ENCODE measurements around the gene MMP21. TPM values are rescaled to one million over a fixed set of nuclear protein-coding genes. Genes with fewer than 3 reads are reported as not detected.

MMP21 gene
- under 1 TPM; 0.24 to 0.49 (median 0.36) TPM for polyA plus RNA-seq (ENCODE audit: insufficient read length in 4 of 4)

- DNase-seq (ENCODE audit: low read depth in 4 of 4, low spot score in 3 of 4) = no peak
Observed at GRCh38 chr10:125775491-125776106, at the start of gene MMP21. MMP21 (minus strand) TSS chr10:125775821; CDS start chr10:125775821, 0 bp downstream.

DNA sequence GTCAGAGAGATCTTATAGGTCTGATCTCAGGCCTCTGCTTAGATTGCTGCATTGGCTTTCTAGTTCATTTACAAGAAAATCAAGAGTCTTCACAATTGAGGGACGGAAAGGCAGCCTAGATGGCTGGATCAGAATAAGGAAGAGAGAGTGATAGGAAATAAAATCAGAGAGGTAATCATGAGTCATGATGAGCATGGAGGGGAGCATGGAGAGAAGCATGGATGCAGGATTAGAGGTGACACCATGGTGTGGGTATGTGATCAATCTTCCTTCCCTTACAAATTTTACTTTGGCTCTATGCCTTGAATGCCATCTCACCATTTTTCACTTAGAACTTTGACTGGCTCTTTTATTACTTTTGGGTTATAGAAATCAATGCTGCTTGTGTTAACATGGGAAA, 49.1 kb upstream of the MMP21 start:
- no peak for DNase-seq (ENCODE audit: low read depth in 4 of 4, low spot score in 3 of 4)

DNA sequence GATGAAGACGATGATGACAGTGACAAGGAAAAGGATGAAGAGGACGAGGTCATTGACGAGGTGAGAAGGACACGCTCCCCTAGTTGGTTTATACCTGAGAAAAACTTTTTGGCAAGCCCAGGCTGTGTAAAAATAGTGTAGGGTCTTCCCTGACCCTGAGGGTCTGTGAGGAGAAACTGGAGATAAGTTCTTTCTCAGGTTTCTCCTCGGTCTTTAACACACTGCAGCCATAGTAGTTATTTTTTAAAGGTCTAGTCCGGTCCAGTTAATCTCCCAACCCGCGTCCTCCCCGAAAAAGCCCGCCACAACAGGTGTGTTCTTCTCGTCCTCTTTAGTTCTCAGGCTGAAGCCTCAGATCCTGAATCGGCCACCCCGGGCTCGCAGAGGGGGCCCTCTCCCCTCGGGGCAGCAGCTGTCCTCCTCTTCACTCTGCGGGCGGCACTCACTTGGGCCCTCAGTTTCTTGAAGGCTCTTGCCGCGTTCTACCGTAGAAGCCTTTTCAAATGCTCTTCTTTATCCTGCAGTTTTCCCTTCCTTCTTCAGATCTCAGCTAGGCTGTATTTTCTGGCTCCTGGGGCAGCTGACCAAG, 48.1 kb upstream of the MMP21 start:
- no peak for DNase-seq (ENCODE audit: low read depth in 4 of 4, low spot score in 3 of 4)

- DNase-seq (ENCODE audit: low read depth in 4 of 4, low spot score in 3 of 4) = peak; percentile 80 to 92 (median 84)
Observed at GRCh38 chr10:125822878-125823662, 47.4 kb upstream of the MMP21 start, which contains the start of the genes BCCIP and UROS. BCCIP (plus strand) TSS chr10:125823546; CDS start chr10:125823558, 12 bp downstream. UROS (minus strand) TSS chr10:125823258; CDS start chr10:125816499, 6,759 bp downstream.

DNA sequence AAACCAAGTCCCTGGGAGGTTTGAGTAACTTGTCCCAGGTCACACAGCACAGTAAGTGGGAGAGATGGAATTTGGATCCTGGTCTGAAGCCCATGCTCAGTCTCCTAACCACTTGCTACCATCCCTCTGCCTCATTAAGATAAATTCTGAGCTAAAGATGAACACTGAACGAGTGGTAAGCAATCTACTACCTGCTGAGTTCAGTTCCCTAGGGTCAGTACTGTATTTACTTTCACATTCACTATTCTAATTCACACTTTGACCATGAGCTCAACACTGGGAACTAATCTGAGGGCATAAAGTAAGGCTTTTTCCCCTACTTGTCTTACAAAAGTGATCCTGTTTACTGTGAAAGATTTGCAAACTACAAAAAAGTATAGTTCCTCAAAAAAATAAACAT, 45.1 kb upstream of the MMP21 start:
- no peak for DNase-seq (ENCODE audit: low read depth in 4 of 4, low spot score in 3 of 4)

DNA sequence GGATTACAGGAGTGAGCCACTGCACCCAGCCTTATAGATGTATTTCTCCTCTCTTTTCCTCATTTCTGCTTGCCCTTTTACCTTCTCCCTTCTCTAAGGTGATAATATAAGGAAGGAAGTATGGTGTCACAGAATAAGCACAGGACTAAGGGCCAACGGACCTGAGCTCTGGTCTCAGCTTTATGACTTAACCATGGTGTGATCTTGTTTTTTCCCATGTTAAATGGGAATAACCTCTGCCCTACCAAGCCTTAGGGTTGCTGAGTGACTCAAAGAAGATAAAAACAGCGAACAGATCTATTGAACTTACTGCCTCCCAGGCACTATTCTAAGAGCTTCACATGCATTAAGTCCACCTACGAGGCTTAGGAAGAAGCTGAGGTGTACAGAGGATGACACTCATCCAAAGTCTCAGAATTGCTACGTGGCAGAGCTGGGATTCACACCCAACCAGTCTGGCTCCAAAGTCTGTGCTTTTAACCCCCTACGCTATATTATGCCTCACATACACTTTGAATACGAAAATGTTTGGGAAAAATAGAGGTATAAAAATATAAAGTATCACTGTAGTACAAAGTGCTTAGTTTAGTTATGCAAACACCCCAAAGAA, 41.8 kb upstream of the MMP21 start:
- no peak for DNase-seq (ENCODE audit: low read depth in 4 of 4, low spot score in 3 of 4)

GRCh38 chr10:125816548-125816947, 40.9 kb upstream of the MMP21 start:
- no peak for DNase-seq (ENCODE audit: low read depth in 4 of 4, low spot score in 3 of 4)

DNA sequence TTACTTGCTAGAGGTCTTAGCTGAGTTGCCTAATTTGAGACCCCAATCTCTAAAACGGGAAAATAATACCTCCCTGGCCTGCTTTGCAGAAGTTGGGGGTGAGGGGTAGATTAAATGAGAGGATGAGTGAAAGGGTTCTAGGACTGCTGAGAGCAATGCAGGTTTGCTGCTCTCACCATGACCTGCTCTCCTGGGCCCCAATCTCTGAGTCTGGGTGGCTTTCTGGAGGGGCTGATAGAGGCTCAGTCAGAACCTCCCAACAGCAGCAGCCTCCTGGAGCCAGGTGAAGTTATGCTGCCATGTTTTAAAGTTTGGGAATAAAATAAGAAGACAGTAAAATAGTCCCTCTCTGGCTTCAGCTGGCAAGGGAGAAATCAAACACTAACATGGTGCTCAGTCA, 40.1 kb upstream of the MMP21 start:
- no peak for DNase-seq (ENCODE audit: low read depth in 4 of 4, low spot score in 3 of 4)

GRCh38 chr10:125812128-125812750, 36.6 kb upstream of the MMP21 start:
- DNase-seq (ENCODE audit: low read depth in 4 of 4, low spot score in 3 of 4) = no peak

DNA sequence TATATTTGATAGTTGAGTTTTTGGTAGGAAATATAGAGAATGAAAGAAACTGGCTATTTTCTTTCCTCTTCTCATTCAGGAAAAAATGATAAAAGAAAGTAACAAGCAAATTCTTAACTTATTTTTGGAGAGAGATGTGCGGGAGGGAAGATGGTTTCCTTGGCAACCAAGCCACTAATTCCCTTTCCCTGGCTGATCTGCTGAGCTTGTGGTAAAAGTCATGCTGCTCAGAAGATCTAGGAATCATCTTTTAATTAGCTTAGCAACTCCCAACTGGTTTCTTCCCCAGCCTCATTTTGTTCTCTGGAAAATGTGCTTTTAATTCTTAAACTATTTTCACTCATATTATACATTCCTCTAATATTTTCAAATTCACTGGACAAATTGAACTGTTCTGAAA, 35.6 kb upstream of the MMP21 start:
- DNase-seq (ENCODE audit: low read depth in 4 of 4, low spot score in 3 of 4) = no peak

DNA sequence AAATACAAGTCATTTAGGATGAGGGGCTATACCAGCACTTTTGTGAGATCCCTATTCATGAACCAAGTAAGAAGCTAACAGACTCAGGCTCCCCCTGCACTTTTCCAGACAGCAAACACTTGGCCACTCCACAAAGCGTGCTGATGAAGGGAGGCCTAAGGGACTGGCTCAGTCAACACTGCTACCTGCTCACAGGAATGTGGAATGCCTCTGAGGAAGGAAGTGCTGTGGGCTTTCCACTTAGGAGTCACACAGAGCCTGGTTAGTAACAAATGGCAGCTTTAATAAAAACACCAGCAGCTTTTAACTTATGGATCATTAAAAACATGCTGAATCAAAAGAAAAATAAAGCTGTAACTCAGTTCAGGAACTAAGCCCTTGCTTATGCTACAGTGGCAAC, 32.4 kb upstream of the MMP21 start:
- no peak for DNase-seq (ENCODE audit: low read depth in 4 of 4, low spot score in 3 of 4)

DNA sequence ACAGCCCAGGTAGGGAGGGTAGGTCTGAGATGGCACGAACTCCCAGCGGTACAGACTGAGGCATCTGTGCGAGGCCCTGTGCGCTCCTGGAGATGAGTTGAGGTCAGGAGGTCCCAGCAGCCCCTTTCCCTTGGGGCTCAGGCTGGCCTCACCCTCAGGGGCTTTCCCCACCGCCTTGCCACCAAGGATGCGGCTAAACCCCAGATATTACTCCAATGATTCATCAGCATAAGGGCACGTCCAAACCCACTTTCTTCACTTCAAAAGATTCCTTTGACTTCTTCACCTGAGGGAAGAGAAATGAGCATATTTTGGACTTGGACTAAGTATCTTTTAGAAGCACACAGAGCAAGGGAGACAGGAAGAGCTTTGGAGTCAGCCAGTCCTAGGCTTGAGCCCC, 27.1 kb upstream of the MMP21 start:
- DNase-seq (ENCODE audit: low read depth in 4 of 4, low spot score in 3 of 4) = no peak

DNA sequence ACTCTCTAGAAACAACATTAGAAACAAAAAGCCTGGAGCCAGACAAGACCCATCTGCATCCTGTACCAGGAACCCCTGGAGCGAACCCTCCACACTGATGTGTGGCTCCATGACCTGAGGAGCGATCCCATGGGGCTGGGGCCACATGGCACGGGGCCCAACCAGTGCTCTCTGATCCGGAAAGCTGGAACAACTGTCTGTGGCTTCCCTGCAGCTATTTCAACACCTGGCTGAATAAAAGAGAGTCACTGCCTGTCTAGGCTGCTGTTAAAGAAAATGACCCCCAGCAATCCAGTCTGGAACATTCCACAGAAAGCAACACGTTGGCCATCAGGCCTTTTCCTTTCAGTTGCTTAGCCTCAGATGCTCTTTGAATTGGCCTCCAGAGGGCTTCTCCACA, 26.5 kb upstream of the MMP21 start:
- no peak for DNase-seq (ENCODE audit: low read depth in 4 of 4, low spot score in 3 of 4)

- no peak for DNase-seq (ENCODE audit: low read depth in 4 of 4, low spot score in 3 of 4)
Observed at GRCh38 chr10:125801574-125801973, 26.0 kb upstream of the MMP21 start.

DNA sequence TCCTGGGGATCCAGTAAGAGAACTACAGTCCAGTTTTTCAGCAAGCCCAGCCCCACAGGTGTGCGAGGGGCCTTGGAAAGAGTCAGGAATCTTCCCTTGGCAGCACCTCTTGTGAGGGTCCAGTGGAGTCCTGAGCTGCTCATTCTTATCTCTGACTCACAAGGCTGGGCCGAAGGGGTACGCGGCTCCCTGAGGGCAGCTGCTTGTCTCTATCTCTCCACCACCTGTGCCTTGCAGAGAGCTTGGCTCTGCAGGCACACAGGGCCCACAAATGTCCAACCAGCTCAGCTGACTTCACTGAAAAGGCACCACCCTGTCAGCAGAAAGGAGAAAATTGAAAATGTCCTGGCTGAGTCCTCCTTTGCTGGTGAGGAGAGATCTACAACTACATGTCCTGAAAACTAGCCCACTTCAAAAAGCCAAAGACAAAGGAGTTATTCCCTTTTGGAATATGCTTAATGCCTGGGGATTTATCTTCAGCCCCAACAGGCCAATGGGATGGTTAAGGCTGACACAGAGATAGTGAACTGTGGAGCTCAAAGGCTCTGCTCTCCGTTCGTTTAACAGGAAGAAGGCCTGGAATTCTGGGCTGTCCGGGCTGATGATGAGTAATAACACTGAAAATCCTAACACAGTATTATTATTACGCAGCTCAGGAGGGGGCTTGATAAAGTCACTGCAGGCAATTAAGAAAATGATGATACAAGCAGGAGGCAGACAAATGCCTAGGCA, 24.0 kb upstream of the MMP21 start:
- DNase-seq (ENCODE audit: low read depth in 4 of 4, low spot score in 3 of 4) = no peak

GRCh38 chr10:125797994-125798662, 22.5 kb upstream of the MMP21 start:
- no peak for DNase-seq (ENCODE audit: low read depth in 4 of 4, low spot score in 3 of 4)

- DNase-seq (ENCODE audit: low read depth in 4 of 4, low spot score in 3 of 4) = no peak
Observed at GRCh38 chr10:125797424-125797823, 21.8 kb upstream of the MMP21 start.

DNA sequence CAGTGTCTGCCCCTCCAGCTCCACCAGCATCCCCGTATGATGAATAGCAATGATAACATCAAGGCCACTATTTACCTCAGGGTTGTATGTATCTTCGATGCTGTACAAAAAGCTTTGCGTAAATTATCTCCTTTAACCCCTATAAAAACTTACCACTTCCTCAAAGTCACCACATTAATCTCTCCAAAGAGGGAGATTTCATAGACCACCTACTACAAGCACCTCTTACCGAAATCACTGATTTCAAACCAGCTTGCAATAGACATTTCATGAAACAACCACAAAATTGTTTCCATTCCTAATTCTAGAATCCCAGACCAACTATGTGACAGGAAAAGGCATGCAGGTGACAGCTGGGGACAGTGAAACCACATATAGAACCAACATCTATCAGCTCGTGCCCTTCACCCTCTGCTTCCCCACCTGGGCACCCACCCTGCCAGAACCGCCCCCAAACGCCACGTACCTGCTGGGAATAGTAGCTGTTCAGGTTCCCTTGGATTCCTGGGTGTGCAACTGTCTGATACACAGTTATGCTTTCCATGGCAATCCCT, 20.1 kb upstream of the MMP21 start:
- no peak for DNase-seq (ENCODE audit: low read depth in 4 of 4, low spot score in 3 of 4)

- DNase-seq (ENCODE audit: low read depth in 4 of 4, low spot score in 3 of 4) = no peak
Observed at GRCh38 chr10:125795128-125795527, 19.5 kb upstream of the MMP21 start.
